ENCODE data around the gene NAA50. TPM values are rescaled to one million over a fixed set of nuclear protein-coding genes. Genes with fewer than 3 reads are reported as not detected.

Gene NAA50
- total and polyA plus RNA-seq, 9 donors: 41.1 to 114 (median 89.7) TPM

DNA sequence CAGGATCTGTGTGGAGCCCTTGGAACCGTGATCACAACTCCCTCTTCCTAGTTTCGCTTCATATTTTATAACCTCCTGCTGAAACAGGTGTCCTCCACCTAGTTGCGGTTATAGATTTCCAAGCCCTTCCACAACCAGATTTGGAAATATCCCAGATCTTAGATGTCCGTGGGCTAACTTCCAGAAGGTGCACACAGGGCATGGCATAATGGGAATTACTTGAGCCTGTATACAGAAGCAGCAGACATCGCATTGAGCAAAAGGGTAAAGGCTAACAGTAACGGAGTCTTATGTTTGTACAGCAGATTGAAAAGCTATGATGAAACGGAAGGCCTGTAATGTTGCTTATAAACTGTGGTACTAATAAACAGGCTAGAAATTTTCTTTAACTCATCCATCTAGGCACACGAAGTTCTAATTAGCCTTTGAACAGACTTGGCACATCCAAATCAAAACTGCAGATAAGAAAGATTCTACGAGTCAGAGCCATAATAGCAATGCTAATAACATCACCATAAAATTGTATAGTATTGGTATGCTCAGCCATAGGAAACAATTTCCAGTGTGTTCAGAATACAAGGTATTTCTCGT is 48.5 kb downstream of the NAA50 start:
- no peak for DNase-seq
- Histone ChIP-seq H3K27ac (peak overlapping the region; percentile 54 to 76), H3K36me3 (no peaks in the 10 kb centered on the region), H3K4me1 (ENCODE audit: insufficient read depth) (peaks cover 4% of the 10 kb centered on the region), H3K27me3 (no peaks in the 10 kb centered on the region), H3K9me3 (no peaks in the 10 kb centered on the region), H3K4me3 (peak overlapping the region; percentile 56)
- intact Hi-C loops (cut with DNase I): loop anchor here in 1 of 4 donors (2.0 kb wide), 1 partner anchor 49 kb away; the partner anchor contains the start of genes ATP6V1A and NAA50
- no peak for TF ChIP-seq POLR2A (IDR thresholded peaks at IDR 0.05)
- no peak for TF ChIP-seq EP300 (IDR thresholded peaks at IDR 0.05)
- TF ChIP-seq, protein P1, sequence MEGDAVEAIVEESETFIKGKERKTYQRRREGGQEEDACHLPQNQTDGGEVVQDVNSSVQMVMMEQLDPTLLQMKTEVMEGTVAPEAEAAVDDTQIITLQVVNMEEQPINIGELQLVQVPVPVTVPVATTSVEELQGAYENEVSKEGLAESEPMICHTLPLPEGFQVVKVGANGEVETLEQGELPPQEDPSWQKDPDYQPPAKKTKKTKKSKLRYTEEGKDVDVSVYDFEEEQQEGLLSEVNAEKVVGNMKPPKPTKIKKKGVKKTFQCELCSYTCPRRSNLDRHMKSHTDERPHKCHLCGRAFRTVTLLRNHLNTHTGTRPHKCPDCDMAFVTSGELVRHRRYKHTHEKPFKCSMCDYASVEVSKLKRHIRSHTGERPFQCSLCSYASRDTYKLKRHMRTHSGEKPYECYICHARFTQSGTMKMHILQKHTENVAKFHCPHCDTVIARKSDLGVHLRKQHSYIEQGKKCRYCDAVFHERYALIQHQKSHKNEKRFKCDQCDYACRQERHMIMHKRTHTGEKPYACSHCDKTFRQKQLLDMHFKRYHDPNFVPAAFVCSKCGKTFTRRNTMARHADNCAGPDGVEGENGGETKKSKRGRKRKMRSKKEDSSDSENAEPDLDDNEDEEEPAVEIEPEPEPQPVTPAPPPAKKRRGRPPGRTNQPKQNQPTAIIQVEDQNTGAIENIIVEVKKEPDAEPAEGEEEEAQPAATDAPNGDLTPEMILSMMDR (IDR thresholded peaks at IDR 0.05): no peak
- WGBS, 3 donors: 2 to 5% (median 3%) methylated on average over 10 of the region's 10 CpGs

DNA sequence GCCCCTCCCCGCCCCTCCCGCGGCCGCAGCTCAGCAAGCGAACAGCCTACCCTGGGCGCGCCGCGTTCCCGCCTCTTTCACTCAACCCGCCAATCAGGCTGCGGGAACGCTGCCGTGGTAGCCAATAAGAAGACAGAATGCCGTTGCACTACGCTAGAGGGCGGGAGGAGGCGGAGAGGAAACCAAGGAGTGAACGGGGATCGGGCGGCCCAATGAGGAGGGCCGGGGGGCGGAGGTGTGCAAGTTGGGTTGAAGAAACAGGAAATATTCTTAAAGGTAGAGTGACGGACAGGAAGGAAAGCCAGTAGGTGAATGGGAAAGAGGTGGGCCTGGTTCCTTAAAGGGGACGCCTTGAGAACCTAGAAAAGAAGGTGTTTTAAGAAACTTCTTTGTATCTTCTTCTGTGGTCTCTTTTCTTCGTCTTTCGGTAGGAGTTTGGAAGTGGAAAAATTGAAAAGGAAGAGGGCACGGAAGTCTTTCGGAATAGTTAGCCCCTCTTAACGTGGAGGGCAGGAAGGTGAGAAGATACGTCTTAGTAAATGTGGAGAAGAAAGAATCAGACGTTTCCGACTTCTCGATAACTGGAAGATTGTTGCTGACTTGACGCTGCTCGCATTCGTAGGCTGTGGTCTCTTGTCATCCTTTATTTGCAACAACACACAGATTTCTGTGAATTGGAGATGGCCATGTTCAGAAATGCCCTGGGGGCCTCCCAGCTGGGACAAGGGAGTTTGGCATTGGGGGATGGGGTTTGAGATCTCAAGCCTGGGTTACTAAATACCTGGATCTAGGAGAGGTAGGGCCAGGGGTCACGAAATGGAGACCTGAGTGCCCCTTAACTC is 49.2 kb downstream of the NAA50 start:
- Histone ChIP-seq H3K4me1 (ENCODE audit: insufficient read depth) (peaks cover 4% of the 10 kb centered on the region), H3K4me3 (peak overlapping the region; percentile 89), H3K36me3 (no peaks in the 10 kb centered on the region), H3K27ac (peak overlapping the region; percentile 99 to 100), H3K27me3 (no peaks in the 10 kb centered on the region), H3K9me3 (no peaks in the 10 kb centered on the region)
- 0 to 1% (median 1%) methylated on average over 37 to 38 of the region's 38 CpGs for WGBS, 3 donors
- intact Hi-C loops (cut with DNase I): loop anchor here in 1 of 4 donors (2.0 kb wide), 1 partner anchor 50 kb away; the partner anchor contains the start of genes ATP6V1A and NAA50
- peak; percentile 98 to 99 (median 99) for DNase-seq
- TF ChIP-seq POLR2A (IDR thresholded peaks at IDR 0.05): no peak
- TF ChIP-seq, protein P1 (IDR thresholded peaks at IDR 0.05): peak in 2 of 3 donors; percentile 13 to 45
- peak; percentile 1 for TF ChIP-seq EP300 (IDR thresholded peaks at IDR 0.05)

DNA sequence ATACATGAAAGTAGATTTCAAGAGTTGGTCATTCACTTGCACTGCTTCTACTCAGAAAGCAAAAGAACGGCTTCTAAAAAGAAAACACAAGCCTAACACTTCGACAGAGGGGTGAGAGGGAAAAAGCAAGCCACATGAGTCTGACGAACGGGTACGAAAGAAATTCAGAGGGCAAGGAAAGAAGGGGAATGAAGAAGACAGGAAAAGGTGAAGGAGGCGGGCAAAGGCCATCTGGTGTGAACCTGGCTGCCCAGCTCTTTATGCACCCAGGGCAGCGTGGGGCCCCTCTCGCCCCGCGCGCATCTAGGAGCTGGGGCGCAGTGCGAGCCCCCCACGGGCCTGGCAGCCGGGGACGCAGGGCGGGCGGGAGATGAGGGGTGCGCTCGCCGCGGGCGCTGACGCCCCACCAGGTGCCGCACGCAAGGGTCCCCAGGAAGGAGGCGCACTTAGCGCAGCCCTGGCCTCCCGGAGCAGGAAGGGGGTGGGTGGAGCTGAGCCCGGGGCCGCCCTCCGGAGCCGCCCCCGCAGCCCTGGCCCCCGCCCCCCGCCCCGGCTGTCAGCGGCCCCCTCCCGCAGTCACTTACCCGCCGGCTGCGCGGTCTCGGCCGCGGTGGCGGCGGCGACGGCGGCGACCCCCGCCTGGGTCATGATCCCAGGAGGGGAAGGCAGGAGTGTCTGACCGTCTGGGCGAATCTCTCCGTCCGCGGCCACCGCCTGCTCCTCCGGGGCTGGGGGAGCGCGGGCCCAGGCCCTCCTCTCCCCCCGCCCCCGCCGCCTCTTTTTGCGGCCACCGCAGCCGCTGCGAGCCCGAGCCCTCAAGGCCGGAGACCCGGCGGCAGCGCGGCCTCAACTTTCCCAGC is 50.0 kb downstream of the NAA50 start, which contains the start of gene USF3:
USF3 (minus strand) TSS at position 857 of the 860 bp plus-strand sequence. CDS start 21,764 bp downstream, outside the sequence.
- intact Hi-C loops (cut with DNase I): loop anchor here in 1 of 4 donors (2.0 kb wide), 1 partner anchor 51 kb away; the partner anchor contains the start of genes ATP6V1A and NAA50
- Histone ChIP-seq H3K36me3 (no peaks in the 10 kb centered on the region), H3K27ac (peak within 1 kb of the TSS; percentile 99 to 100), H3K4me3 (peak within 1 kb of the TSS; percentile 89), H3K9me3 (no peaks in the 10 kb centered on the region), H3K4me1 (ENCODE audit: insufficient read depth) (peaks cover 4% of the 10 kb centered on the region), H3K27me3 (no peaks in the 10 kb centered on the region)
- TF ChIP-seq, protein P1 (IDR thresholded peaks at IDR 0.05): peak in 1 of 3 donors; percentile 22
- no peak for TF ChIP-seq EP300 (IDR thresholded peaks at IDR 0.05)
- TF ChIP-seq POLR2A (IDR thresholded peaks at IDR 0.05): peak; percentile 13
- peak; percentile 73 to 85 (median 83) for DNase-seq
- WGBS, 3 donors: 0 to 1% (median 0%) methylated on average over 36 to 74 of the region's 75 CpGs

DNA sequence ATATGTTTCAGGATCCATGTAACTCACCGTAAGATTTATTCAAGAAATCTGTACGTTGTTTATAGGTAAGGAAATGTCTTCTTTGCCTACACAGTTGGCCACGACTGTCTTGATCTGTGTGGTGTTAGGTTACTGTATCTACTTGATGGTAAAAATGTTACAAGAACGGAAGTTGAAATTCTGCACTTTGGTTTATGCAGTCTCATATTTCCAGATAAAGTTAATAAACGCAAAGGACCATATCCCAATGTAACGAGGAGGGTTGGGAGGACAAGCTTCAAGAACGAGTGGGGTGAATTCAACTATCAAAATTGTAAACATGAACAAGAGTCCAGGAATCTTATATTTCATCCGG is 50.6 kb downstream of the NAA50 start:
- WGBS, 3 donors: 3 to 6% (median 4%) methylated on average over 8 of the region's 8 CpGs
- Histone ChIP-seq H3K27me3 (no peaks in the 10 kb centered on the region), H3K4me1 (ENCODE audit: insufficient read depth) (peaks cover 4% of the 10 kb centered on the region), H3K9me3 (no peaks in the 10 kb centered on the region), H3K4me3 (peak overlapping the region; percentile 89), H3K27ac (peak overlapping the region in 1 of 2 donors; percentile 99), H3K36me3 (no peaks in the 10 kb centered on the region)
- TF ChIP-seq, protein P1 (IDR thresholded peaks at IDR 0.05): no peak
- TF ChIP-seq EP300 (IDR thresholded peaks at IDR 0.05) (no peak), POLR2A (IDR thresholded peaks at IDR 0.05) (no peak)
- intact Hi-C loops (cut with DNase I): no loop called here
- DNase-seq: no peak

Data from ovary (tissue), 9 donors.